Peyer's patch (tissue), 4 donors: ENCODE results near the gene SEM1.

Experiments
- POLR2A ChIP-seq, 2 donors: fragments of 450-650 bp; IDR thresholded peaks; one replicate each; pipeline ENCODE4 v1.5.1; 2017; ENCODE audit warnings: antibody characterized with exemption in 2 of 2, mild to moderate bottlenecking in 2 of 2, moderate library complexity in 2 of 2
- TF ChIP-seq, protein P1 (sequence below), 6 experiments: fragments of 450-650 bp in 4 of 6; fragments of 200-600 bp in 2 of 6; sonication (generic) in 1 of 6; IDR thresholded peaks; one replicate each; pipeline ENCODE4 v1.5.1; 2017 to 2019; ENCODE audit warnings: antibody characterized with exemption in 6 of 6, mild to moderate bottlenecking in 3 of 6, moderate library complexity in 1 of 6

DNA sequence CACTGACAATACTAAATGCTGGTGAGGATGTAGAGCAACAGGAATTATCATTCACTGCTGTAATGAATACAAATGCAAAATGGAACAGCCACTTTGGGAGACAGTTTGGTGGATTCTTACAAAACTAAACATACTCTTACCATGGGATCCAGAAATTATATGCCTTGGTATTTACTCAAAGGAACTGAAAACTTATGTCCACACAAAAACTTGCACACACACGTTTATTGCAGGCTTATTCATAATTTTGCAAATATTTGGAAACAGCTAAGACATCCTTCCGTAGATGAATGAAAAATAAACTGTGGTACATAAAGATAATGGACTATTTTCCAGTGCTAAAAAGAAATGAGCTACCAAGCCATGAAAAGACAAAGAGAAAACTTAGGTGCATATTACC lies 69.6 kb downstream of the SEM1 start:
- TF ChIP-seq, protein P1, sequence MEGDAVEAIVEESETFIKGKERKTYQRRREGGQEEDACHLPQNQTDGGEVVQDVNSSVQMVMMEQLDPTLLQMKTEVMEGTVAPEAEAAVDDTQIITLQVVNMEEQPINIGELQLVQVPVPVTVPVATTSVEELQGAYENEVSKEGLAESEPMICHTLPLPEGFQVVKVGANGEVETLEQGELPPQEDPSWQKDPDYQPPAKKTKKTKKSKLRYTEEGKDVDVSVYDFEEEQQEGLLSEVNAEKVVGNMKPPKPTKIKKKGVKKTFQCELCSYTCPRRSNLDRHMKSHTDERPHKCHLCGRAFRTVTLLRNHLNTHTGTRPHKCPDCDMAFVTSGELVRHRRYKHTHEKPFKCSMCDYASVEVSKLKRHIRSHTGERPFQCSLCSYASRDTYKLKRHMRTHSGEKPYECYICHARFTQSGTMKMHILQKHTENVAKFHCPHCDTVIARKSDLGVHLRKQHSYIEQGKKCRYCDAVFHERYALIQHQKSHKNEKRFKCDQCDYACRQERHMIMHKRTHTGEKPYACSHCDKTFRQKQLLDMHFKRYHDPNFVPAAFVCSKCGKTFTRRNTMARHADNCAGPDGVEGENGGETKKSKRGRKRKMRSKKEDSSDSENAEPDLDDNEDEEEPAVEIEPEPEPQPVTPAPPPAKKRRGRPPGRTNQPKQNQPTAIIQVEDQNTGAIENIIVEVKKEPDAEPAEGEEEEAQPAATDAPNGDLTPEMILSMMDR (IDR thresholded peaks at IDR 0.05): no peak
- no peak for TF ChIP-seq POLR2A (IDR thresholded peaks at IDR 0.05)
